Measurements from ENCODE around the gene CFAP58.
A peak's percentile ranks its signal among the peaks of the same experiment; 100 is the strongest.

The CFAP58 gene

DNA sequence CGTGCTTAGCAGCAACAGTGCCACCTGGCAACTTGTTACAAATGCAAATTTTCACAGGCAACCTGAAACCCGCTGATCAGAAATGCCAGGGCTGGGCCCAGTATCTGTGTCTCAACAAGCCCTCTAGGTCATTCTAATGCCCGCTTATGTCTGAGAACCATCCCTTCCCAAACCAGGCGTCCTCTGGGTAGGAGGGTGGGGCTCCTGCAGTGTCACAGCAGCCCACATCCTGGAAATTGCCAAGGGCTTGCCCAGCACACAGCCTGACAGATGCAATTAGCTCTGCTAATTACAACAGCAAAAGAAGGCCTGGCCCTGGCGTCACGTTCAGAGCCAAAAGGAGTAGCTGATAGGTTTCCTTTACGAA is 31.2 kb upstream of the CFAP58 start:
- DNase-seq (ENCODE audit: low spot score), result no peak

DNA sequence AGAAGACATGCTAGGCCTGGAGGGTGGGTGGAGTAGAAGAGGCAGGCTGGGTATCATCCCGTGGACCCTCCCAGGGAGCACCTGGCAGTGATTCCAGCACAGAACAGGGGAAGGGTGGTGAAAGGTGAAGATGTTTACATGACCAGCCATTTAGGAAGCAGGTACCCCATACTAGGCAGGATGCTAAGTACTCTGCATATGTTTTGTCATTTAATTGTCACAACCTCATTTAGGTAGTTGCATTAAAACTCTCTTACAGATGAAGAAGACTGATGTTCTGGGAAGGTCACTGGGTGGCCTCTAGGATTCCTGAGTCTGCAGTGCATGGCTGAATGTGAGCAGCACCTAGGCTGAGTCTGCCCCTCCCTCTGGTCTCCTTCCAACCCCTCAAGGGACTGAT is 30.5 kb upstream of the CFAP58 start:
- no peak for DNase-seq (ENCODE audit: low spot score)

DNA sequence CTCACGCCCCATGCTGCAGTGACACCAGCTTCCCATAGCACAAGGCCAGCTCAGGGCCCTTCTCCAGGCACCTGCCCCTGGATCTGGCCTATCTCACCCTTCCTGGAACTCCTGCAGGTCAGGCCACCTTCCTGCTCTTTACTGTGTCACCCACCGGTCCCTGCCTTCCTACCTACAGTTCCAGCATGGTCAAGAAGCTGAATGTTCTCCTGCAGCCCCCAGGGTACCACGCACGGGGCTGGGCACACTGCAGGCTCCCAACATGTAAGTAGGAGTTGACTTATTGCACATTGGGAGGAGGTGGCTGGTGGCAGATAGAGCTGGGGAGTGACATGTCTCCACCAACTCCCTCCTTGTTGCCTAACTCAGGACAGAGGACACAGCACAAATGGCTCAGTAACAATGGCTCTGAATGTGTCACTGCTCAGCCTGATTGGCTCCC is 29.9 kb upstream of the CFAP58 start:
- DNase-seq (ENCODE audit: low spot score), result no peak

DNA sequence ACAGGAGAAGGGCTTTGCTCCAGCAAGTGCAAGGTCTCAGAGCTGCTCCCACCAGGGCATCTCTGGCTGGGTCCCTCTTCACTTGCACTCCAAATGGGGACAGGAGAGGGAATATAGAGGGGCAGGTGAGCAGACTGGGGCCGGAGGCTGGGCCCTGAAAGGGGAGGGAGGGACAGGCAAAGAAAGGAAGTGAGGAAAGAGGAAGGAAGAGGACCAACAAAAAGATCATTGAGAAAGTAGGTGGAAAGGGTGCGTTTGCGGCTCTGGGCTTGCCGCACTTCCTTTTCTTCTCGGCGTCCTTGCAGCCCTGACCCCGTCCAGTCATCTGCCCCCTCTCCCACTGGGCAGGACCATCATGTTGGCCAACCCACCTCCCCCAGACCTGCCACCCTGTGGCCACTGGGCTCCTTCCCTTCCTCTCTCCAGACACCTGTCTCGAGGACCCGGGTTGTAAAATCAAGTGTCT is 29.4 kb upstream of the CFAP58 start:
- DNase-seq (ENCODE audit: low spot score), result no peak

DNA sequence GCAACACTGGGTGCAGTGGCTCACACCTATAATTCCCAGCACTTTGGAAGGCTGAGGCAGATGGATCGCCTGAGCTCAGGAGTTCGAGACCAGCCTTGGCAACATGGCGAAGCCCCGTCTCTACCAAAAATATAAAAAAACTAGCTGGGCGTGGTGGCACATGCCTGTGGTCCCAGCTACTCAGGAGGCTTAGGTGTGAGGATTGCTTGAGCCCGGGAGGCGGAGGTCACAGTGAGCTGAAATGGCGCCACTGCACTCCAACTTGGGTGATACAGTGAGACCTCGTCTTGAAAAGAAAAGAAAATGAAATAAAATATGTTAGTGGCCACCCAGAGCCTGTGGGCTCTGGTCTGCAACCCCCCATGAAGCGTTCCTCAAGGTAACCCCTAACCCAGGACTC is 28.7 kb upstream of the CFAP58 start:
- DNase-seq (ENCODE audit: low spot score), result no peak

DNA sequence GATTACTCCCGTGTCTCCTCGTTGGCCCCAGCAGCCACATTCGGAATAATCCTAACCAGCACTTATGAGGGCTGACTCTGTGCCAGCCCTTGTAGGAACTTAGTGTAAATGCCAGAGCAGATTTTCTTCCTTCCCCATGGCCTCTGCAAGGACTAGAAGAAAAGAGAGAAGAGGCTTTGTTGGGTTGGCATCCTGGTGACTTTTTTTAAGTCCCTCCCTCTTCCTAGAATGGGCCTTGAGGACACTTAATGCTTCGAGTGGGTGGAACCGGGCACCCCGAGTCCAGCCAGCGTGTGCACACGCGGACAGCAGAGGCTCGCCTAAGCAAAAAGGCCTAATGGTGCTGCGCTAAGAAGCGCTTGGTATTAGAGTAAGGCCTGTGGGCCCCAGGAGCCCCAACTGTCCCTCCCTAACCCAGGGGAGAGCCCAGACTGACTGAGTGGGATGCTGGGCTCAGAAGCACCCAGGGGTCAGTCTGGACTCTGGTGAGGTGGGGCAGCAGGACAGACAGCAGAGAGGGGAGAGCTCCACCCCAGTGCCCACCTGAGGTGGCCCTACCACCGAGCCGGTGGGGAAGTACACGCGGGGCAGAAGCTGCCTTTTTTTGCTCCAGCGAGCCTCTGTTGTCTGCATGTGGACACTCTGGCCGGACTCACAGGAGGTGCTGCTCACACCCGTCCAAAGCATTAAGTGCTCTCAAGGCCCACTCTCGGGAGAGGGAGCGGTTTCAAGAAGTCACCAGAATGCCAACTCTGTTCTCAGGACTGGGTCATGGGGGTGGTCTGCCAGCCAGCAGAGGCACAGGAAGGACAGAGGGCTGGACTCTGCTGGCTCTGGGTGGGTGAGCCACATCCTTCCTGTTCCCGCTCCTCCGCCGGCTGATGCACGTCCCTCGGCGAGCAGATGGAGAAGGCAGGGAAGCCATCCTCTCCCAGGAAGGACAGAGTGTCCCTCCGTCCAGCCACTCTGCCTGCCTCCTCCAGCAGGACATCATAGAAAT is 27.9 kb upstream of the CFAP58 start:
- no peak for DNase-seq (ENCODE audit: low spot score)

DNA sequence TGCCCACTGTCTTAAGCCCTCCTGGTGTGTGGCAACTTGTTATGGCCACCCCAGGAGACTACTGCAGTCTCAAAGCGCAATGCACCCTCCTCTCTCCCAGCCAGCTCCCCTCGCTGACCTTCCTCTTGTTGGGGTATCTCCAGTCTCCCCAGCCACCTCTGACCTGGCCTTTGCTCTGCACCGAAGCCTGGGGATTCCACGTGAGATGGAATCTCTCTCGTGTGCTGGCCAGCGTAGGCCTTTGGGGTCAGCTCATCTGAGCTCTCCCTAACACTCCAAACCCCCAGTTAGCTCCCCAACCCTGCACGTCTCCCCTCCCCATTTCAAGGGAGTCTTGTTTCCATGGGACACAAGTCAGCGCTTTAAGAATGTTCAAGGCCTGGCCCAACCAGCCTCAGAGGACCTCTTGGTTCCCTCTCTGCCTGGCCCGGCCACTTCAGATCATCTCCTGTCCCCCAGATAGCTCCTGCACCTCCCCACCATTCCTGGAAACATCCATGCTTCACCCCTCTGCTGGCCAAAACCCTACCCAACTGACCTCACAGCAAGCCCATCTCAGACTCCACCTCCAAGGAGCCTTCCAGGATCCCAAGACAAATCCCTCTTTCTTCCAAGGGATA is 26.5 kb upstream of the CFAP58 start:
- DNase-seq (ENCODE audit: low spot score), result no peak

DNA sequence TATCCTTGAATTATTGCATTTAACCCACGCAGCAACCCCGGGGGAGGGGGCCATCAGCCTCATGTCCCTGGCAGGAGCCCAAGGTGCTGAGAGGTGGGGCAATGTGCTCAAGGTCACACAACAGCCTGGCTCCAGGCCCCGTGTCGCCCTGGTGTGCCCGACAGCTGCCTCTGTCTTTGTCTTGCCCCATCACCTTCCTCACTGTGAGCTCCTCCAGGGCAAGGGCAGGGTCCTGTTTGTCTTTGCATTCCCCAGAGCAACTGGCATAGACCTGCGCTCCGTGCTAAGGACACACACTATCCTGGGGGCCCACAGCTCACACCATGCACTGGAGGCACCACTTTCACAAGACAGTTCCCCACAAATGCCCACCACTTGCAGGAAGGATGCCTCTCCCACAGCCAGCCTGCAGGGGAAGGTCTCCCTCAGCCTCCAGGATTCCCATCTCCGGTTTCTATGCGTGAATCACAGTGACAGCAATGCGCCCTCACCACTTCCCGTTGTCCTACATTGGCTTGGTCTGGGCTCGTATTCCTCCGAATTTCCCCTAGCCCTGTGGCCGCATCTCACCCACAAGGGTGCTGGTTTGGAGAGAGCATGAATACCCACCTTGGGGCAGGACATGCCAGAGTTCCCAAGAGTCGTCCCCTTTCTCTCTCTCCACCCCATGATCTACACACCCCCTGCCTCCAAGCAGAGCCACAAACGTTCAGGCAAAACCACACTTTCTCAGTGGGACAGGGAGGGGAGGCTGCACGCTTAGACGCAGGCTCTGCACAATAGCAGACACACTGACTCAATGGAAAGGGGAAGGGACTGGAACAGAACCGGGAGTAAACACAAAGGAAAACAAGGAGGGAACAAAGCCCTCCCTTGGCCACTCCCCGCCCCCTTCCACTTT is 25.6 kb upstream of the CFAP58 start:
- DNase-seq (ENCODE audit: low spot score), result peak; percentile 66

DNA sequence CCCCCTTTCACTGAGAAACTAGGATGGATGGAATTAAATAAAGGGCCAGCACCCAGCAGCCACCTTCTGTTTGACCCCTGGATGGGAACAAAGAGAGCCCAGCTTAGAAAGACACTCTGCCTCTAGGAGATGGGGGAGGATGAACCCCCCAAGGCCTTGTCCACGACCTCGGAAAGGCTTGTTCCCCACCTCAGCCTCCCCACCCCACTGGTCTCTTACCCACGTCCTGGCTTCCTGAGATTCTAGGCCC is 25.1 kb upstream of the CFAP58 start:
- no peak for DNase-seq (ENCODE audit: low spot score)

DNA sequence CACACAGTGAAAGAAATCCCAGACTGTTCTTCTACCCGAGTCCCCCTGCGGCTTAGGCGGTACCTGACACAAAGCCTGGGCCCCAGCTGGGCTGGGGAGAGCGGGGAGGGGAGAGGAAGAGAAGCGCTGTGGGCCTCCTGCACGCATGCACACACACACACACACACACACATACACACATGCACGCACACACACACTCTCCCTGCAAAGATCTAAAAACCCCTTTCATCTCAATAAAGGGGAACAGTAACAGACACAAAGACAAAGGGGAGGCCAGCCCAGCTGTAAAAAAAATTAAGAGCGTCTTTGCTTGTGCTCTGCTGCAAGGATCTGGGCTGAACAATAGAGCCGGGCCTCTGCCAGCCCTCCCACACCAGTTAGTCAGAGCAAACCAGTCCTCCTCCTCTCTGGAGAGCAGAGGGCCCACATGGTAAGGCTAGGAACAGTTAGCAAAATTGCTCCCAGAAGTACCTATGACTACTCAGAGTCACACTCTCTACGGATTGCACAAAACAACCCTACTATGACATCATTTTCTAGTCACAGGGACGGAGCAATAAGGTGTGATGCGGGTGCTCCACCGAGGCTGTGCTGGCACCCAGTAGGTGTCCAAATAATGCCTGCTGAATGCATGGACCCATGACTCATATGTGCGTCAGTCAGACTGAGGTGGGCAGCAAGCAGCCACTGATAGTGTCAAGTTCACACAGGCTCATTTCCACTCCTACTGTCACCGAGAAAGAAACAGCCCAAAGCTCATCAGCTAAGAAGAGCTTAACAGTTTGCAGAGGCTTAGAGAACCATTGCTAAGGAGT is 24.5 kb upstream of the CFAP58 start:
- DNase-seq (ENCODE audit: low spot score), result peak; percentile 70

DNA sequence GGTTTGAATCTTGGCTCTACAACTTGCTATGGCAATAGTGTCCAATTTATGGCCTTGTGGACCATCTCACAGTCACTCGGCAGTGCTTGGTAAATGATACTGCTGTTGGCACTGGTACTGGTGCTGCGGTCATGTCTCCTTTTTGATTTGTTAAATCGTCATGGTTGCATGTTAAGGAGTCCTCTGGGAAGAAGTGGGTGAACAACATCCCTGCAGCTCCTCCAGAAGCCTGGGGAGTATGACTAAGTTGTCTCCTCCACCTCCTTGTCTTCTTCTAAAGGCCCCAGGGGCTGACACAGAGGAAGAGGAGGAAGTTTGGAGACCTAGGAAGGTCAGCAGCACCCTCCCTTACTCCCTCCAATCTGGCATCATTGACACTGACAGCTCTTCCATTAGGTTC is 23.9 kb upstream of the CFAP58 start:
- DNase-seq (ENCODE audit: low spot score), result no peak

DNA sequence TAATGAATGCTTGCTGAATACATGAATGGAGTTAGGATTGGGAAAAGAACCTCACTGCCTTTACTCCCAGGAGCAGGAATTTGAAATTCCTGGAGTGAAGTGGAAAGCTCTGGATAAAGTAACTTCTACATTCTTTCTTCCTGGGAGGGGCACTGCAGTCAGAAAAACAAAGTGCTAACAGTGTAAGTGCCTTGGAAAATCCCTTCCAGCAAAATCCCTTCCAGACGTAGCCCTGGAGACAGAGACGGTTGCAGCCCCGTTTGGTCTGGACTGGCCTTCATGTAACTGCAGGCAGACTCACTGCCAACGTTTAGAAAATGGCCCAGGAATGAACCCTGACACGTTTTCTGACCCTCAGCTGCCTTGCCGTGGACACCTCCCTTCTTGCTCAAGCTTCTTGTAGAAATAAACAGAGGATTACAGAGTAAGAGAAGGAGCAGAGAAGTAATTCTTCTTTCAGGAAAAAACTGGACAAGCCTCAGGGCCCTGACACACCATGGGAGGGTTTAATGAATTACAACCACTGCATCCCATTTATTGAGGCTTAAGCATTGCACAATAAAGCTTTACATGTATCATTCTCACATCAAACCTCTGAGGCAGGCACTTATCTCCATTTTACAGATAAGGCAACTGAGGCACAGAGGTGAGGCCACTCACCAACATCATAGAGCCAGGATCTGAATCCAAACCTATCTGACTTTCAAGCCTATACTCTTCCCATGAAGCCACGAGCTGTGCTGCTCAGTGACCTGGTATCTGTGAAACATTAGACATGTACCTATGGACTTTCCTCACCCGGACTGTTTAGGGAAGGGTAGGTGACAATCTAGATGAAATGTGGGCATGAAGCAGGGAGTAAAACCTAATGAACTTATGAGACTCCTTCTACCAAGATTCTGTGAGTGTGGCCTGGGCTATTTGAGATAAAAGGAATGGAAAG is 23.2 kb upstream of the CFAP58 start:
- DNase-seq (ENCODE audit: low spot score), result peak; percentile 53

DNA sequence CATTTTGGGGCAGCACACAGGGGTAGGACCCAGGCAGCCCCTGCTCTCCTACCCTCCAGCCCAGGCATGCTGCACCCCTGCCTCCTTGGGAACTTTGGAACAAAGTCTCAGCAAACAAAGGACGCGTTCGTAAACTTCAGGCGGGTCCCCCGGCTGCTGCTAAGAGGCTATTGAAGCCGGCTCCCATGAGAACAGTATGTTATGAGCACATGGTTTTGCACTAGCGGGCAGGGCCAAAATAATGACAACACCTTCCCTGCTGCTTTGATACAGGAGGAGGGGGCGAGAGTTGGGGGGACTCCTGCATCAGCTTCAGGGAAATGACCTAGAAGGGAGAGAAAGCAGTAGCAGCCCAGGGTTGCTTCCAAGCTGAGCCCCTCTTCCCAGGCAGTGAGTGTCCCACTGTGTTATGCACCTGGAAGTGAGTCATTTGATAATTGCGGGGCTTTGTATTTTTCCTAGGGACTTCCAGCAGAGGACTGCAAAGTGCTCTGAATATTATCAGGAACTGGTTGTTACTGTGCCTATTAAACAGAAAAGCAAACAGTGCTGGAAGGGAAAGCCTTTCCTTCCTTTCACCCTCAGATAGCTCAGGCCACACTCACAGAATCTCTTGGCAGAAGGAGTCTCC is 22.3 kb upstream of the CFAP58 start:
- DNase-seq (ENCODE audit: low spot score), result no peak

DNA sequence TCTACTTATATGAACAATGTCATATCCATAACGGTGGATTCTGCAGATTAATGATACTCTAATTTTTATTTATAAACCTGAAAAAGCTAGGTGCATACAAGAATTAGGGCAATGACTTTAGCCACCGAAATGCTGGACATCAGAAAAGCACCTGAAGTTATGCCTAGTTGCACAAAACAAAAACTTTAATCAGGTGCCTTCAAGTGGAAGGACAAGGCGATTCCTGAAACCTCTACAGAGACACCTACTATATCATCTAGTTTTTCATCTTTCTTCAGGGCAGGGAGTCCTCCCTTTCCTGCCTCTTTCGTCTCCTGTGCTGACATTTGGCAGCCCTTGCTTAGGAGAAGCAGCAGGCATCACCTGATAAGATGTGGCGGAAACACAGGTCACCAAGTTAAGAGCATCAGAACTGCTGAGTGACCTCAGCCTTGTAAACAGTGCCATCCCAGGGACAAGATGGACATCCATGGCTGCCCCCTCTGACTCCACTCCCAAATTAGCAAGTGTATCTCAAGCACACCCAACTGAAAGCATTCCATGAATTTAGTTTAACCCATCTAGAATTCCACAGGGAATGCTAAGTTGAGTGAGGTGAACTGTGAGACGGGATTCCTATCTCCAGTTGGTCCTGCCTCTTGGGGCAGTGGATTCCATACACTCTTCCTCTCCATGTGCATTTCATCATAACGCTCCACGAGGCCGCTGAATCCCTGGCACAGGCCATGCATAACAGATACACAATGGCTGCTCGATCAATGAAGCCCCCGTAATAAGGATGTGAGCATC is 21.2 kb upstream of the CFAP58 start:
- DNase-seq (ENCODE audit: low spot score), result no peak

DNA sequence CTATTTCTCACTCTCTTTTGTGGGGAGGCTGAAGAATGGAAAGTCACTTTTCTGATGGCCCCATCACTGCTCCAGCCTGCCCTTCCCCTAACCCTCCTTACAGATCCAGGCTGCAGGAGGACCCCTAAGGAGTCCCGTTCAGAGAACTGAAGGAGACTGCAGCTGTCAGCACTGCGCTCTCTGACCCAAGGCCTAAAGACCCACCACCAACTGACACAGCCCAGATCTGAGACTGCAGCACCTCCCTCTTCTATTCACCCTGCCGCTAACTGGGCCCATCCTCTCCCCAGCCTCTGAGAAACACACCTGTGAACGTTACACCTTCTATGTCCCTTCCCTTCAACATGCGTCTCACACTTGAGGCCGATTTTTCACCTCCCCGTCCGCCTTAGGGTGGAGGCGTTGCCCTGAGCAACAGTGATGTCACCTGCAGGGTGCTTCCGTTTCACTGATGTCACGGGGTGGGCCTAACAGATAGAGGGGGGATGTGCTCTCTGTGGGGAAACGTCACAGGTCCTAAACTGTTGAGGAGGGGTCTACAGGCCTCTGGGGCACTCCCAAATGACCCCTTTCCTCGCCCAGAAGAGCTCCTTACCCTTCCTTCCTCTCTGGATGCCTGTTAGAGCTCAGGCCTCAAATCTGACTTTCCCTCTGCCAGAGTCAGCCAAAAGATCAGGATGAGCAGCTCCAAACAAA is 20.5 kb upstream of the CFAP58 start:
- DNase-seq (ENCODE audit: low spot score), result no peak

DNA sequence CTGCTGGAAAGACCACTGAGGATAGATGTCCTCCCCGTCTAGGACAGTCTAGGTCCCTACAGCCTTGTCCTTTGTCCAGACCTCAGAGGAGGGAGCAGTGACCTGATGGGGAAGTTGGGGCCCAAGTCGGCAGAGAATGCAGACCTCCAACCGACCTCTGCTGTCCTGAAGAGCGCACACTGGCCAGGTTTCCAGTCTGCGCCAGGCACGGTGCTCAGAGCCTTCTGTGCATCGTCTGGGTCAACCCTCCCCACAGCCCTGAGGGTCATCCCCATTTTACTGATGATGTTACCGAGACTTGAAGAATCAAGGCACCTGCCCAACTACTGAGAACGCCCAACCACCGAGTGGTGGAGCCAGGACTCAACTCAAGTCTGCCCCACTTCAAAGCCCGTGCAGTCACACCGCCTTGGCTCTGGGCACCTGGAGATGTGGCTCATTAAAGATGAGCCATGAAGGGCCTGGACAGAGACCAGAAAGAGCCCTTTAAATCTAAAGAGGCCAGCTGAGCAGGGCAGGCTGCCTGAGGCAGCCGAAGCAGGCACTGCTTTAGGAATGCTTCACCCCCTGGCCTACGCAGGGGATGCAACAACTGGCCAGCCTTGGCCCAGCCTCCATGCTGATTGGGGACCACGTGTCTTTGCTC is 19.8 kb upstream of the CFAP58 start:
- DNase-seq (ENCODE audit: low spot score), result no peak

DNA sequence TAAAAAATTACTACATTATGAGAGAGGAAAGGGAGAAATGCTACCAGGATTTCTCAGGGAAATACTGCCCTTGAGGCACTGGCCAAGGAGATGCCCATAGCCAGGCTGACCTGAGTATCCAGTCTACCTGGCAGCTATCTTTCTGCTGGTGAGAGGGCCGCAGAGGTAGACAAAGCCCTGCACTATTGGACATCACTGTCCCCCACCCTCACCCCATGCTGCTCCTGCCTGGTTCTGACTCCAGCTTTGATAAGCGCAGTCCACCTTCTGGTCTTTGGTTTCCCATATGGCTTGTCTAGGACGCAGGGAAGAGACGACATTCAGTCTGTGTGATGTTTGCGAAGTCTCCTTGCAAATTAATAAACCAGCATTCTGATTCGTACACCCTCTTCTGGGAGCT is 19.1 kb upstream of the CFAP58 start:
- no peak for DNase-seq (ENCODE audit: low spot score)

DNA sequence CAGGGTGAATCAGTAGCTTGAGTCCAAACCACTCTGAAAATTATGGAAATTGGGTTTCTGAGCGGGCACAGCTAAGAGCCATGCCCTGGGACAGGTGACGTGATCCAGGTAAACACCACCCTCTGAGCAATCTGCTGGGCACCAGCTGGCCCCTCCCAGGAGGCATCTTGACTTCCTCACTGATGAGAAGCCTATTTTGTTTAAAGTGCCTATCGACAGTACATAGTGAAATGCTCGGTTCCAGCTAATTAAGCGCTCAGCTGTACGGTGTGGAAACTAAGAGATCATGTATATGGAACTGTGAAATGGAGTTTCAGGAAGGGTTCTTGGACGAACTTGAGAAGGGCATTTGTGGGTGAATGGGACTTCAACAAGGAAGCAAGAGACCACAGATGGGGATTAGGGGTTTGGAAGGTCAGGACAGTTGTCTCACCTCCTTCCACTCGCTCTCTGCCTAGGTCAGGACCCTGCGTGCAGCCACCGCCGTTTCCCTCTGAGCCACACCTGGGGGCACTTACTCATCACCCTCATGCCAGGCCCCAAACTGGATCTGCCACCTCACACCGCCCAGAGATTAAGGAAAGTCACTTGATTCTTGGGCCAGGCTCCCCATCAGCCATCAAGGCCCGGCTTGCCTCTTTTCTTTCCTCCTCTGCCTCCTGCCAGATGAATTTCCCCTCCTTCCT is 18.5 kb upstream of the CFAP58 start:
- no peak for DNase-seq (ENCODE audit: low spot score)
